ENCODE data around the gene C19orf47. TPM values are rescaled to one million over a fixed set of nuclear protein-coding genes. Genes with fewer than 3 reads are reported as not detected.

The C19orf47 gene
- total and polyA plus RNA-seq, 7 experiments from 2014 or later: 9.1 to 20.3 (median 13.6) TPM

DNA sequence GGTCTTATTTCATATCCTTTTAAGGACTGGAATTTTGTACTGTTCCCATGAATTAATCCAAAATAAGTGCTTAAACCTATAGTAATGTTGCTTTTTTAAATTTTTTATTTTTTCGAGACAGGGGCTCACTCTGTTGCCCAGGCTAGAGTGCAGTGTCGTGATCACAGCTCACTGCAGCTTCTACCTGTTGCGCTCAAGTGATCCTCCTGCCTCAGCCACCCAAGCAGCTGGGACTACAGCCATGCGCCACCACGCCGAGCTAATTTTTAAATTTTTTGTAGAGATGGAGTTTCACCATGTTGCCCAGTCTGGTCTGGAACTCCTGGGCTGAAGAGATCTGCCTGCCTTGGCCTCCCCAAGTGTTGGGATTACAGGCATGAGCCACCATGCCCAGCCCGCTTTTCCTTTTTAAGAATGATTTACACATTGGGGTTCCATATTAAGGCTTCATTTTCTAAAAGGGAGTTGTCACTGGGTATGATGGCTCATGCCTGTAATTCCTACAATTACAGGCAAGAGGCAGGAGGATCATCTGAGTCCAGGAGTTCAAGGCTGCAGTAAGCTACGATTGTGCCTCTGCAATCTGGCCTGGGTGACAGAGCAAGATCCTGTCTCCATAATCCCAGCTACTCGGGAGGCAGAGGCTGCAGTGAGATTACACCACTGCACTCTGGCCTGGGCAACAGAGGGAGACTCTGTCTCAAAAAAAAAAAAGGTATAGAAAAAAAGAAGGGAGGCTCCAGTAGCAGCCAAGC lies 34.8 kb downstream of the C19orf47 start:
- peaks cover 0 to 3% (median 0%) of the 10 kb centered on the region in 7 donors for H3K4me1 Mint-ChIP-seq
- H3K27ac Mint-ChIP-seq: no peak overlapping the region
- peaks cover 0 to 4% (median 0%) of the 10 kb centered on the region in 5 donors for H3K36me3 Mint-ChIP-seq
- no peak overlapping the region for H3K4me3 Mint-ChIP-seq
- Histone ChIP-seq H3K36me3 (ENCODE audit: control insufficient read depth in 2 of 3, insufficient read depth in 3 of 3, low read length in 3 of 3) (no peaks in the 10 kb centered on the region), H3K4me3 (ENCODE audit: low read length) (no peak overlapping the region), H3K27ac (ENCODE audit: low read depth, low read length) (no peak overlapping the region), H3K27me3 (ENCODE audit: control insufficient read depth in 2 of 2, insufficient read depth in 2 of 2, low read length in 2 of 2) (no peaks in the 10 kb centered on the region), H3K9me3 (ENCODE audit: control insufficient read depth in 2 of 3, low read length in 3 of 3) (no peaks in the 10 kb centered on the region), H3K4me1 (ENCODE audit: control insufficient read depth in 2 of 2, insufficient read depth in 2 of 2, low read length in 2 of 2) (no peaks in the 10 kb centered on the region)
- intact Hi-C loops (cut with micrococcal nuclease): no loop called here
- DNase-seq (no peak), ATAC-seq (no peak)
- H3K27me3 Mint-ChIP-seq: no peaks in the 10 kb centered on the region
- no peaks in the 10 kb centered on the region for H3K9me3 Mint-ChIP-seq
- ChIA-PET POLR2A (no interaction called here), CTCF (interaction anchor here (0.6 to 1.2 kb wide), 3 partner anchors 8 to 1763 kb away, joined by 3 to 5 read pairs (median 3); partner anchors contain the start of gene ZNF574)

DNA sequence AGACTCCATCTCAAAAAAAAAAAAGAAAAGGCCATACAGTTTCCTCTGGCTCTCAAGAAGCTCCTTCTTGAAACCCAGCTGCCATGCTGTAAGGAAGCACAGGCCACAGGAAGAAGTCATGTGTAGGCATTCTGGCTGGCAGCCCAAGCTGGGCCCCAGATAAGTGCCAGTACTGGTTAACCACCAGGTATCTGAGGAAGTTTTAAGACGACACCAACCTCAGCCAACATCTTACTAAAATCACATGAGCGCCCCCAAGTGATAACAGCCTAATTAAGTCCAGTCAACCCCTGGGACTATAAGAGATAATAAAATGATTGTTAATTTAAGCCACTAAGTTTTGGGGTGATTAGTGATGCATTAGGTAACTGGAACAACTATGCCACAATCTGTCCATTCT lies 35.7 kb downstream of the C19orf47 start:
- no peak for ATAC-seq
- Histone ChIP-seq H3K27ac (ENCODE audit: low read depth, low read length) (no peak overlapping the region), H3K4me1 (ENCODE audit: control insufficient read depth in 2 of 2, insufficient read depth in 2 of 2, low read length in 2 of 2) (no peaks in the 10 kb centered on the region), H3K27me3 (ENCODE audit: control insufficient read depth in 2 of 2, insufficient read depth in 2 of 2, low read length in 2 of 2) (no peaks in the 10 kb centered on the region), H3K4me3 (ENCODE audit: low read length) (no peak overlapping the region), H3K36me3 (ENCODE audit: control insufficient read depth in 2 of 3, insufficient read depth in 3 of 3, low read length in 3 of 3) (no peaks in the 10 kb centered on the region), H3K9me3 (ENCODE audit: control insufficient read depth in 2 of 3, low read length in 3 of 3) (no peaks in the 10 kb centered on the region)
- Mint-ChIP-seq H3K9me3 (no peaks in the 10 kb centered on the region), H3K27ac (no peak overlapping the region), H3K27me3 (no peaks in the 10 kb centered on the region), H3K36me3 (peaks cover 0 to 4% (median 0%) of the 10 kb centered on the region in 5 donors), H3K4me1 (peaks cover 0 to 3% (median 0%) of the 10 kb centered on the region in 7 donors), H3K4me3 (no peak overlapping the region)
- intact Hi-C loops (cut with micrococcal nuclease): no loop called here
- DNase-seq: no peak
- POLR2A ChIA-PET: no interaction called here
- CTCF ChIA-PET: interaction anchor here (0.6 kb wide), 1 partner anchor 7 kb away, joined by 5 read pairs; no protein-coding TSS in a partner anchor

DNA sequence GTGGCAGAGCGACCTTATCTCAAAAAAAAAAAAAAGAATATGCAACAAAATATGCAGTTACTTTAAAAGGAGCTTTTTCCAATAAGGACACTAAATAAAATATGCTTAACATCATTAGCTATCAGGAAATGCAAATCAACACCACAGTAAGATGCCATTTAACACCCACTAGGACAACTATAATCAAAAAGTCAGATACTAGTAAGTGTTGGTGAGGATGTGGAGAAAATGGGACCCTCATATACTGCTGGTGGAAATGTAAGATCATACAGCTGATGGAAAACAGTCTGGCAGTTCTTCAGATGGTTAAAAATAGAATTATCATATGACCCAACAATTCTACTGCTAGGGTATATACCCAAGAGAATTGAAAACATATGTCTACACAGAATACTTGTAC lies 38.5 kb downstream of the C19orf47 start:
- no peaks in the 10 kb centered on the region for H3K9me3 Mint-ChIP-seq
- no peak overlapping the region for H3K27ac ChIP-seq (ENCODE audit: low read depth, low read length)
- H3K36me3 ChIP-seq (ENCODE audit: control insufficient read depth in 2 of 3, insufficient read depth in 3 of 3, low read length in 3 of 3): no peaks in the 10 kb centered on the region
- no peaks in the 10 kb centered on the region for H3K4me1 ChIP-seq (ENCODE audit: control insufficient read depth in 2 of 2, insufficient read depth in 2 of 2, low read length in 2 of 2)
- intact Hi-C loops (cut with micrococcal nuclease): loop anchor here in 1 of 2 donors (10.0 kb wide), 1 partner anchor 215 kb away; no protein-coding TSS in a partner anchor
- H3K4me3 Mint-ChIP-seq: no peak overlapping the region
- H3K27me3 ChIP-seq (ENCODE audit: control insufficient read depth in 2 of 2, insufficient read depth in 2 of 2, low read length in 2 of 2): no peaks in the 10 kb centered on the region
- peaks cover 0 to 5% (median 4%) of the 10 kb centered on the region in 7 donors for H3K4me1 Mint-ChIP-seq
- DNase-seq (no peak), ATAC-seq (no peak)
- no peaks in the 10 kb centered on the region for H3K36me3 Mint-ChIP-seq
- H3K27me3 Mint-ChIP-seq: no peaks in the 10 kb centered on the region
- H3K27ac Mint-ChIP-seq: no peak overlapping the region
- ChIA-PET CTCF (no interaction called here), POLR2A (interaction anchor here (0.6 kb wide), 1 partner anchor 143 kb away, joined by 3 read pairs; no protein-coding TSS in a partner anchor)
- no peaks in the 10 kb centered on the region for H3K9me3 ChIP-seq (ENCODE audit: control insufficient read depth in 2 of 3, low read length in 3 of 3)
- H3K4me3 ChIP-seq (ENCODE audit: low read length): no peak overlapping the region

DNA sequence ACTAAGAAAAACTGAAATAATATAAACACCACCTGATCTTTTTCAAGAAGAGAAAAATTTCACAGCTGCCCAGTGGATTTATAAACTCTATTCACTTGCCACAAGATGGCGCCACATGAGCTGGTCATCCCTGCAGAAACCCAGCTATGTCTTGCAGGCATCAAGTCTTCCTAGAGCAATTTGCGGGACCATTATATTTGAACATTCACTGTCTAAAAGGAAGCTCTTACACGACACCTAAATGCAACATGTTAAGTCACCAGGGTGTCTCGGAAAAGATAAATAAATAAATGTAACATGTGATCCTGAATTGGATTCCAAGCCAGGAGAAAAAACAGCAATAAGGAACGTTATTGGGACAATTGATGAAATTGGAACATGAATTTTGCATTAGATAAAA lies 42.8 kb downstream of the C19orf47 start:
- no peak overlapping the region for H3K27ac Mint-ChIP-seq
- ATAC-seq (peak; percentile 80), DNase-seq (peak; percentile 39 to 75 (median 63))
- Histone ChIP-seq H3K27ac (ENCODE audit: low read depth, low read length) (no peak overlapping the region), H3K36me3 (ENCODE audit: control insufficient read depth in 2 of 3, insufficient read depth in 3 of 3, low read length in 3 of 3) (no peaks in the 10 kb centered on the region), H3K27me3 (ENCODE audit: control insufficient read depth in 2 of 2, insufficient read depth in 2 of 2, low read length in 2 of 2) (no peaks in the 10 kb centered on the region), H3K4me1 (ENCODE audit: control insufficient read depth in 2 of 2, insufficient read depth in 2 of 2, low read length in 2 of 2) (no peaks in the 10 kb centered on the region), H3K9me3 (ENCODE audit: control insufficient read depth in 2 of 3, low read length in 3 of 3) (no peaks in the 10 kb centered on the region), H3K4me3 (ENCODE audit: low read length) (no peak overlapping the region)
- ChIA-PET POLR2A (no interaction called here), CTCF (interaction anchor here (0.5 to 1.3 kb wide), 26 partner anchors 8 to 1404 kb away, joined by 3 to 10 read pairs (median 4); no protein-coding TSS in a partner anchor)
- H3K27me3 Mint-ChIP-seq: no peaks in the 10 kb centered on the region
- no peak overlapping the region for H3K4me3 Mint-ChIP-seq
- no peaks in the 10 kb centered on the region for H3K36me3 Mint-ChIP-seq
- intact Hi-C loops (cut with micrococcal nuclease): loop anchor here (1.0 to 10.0 kb wide), 9 partner anchors 20 to 329 kb away; partner anchors contain the start of genes AKT2 (in 1 of the 2), BLVRB (in 1 of the 2) and SERTAD3 (in 1 of the 2)
- H3K9me3 Mint-ChIP-seq: no peaks in the 10 kb centered on the region
- H3K4me1 Mint-ChIP-seq: peaks cover 0 to 5% (median 4%) of the 10 kb centered on the region in 7 donors

DNA sequence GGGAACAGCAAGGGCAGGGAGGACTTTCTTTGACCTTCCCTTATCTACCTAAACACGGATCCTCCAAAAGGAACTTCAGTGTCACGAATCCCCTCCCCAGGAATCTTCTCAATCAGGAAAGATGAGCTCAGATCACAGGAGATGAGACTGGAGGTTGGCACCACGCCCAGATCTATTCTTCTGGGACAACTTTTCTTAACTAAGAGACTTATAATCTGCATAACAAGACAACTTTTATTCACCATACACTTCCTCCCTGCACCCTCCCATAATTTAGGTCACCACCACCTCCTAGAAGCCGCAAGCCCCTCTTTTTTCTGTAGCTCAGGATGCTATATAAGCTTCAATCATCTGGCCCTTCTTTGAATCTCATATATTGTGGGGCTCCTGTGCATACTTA lies 43.9 kb downstream of the C19orf47 start:
- POLR2A ChIA-PET: no interaction called here
- H3K4me3 Mint-ChIP-seq: no peak overlapping the region
- no peaks in the 10 kb centered on the region for H3K36me3 Mint-ChIP-seq
- intact Hi-C loops (cut with micrococcal nuclease): loop anchor here in 1 of 2 donors (10.0 kb wide), 1 partner anchor 220 kb away; no protein-coding TSS in a partner anchor
- H3K27me3 Mint-ChIP-seq: no peaks in the 10 kb centered on the region
- peak overlapping the region in 1 of 9 donors; percentile 74 for H3K27ac Mint-ChIP-seq
- H3K27me3 ChIP-seq (ENCODE audit: control insufficient read depth in 2 of 2, insufficient read depth in 2 of 2, low read length in 2 of 2): no peaks in the 10 kb centered on the region
- H3K9me3 Mint-ChIP-seq: no peaks in the 10 kb centered on the region
- DNase-seq (no peak), ATAC-seq (no peak)
- no peak overlapping the region for H3K27ac ChIP-seq (ENCODE audit: low read depth, low read length)
- H3K36me3 ChIP-seq (ENCODE audit: control insufficient read depth in 2 of 3, insufficient read depth in 3 of 3, low read length in 3 of 3): no peaks in the 10 kb centered on the region
- no peaks in the 10 kb centered on the region for H3K4me1 ChIP-seq (ENCODE audit: control insufficient read depth in 2 of 2, insufficient read depth in 2 of 2, low read length in 2 of 2)
- H3K4me1 Mint-ChIP-seq: peaks cover 0 to 5% (median 4%) of the 10 kb centered on the region in 7 donors
- CTCF ChIA-PET: interaction anchor here (0.6 kb wide), 2 partner anchors 27 to 372 kb away, joined by 3 to 6 read pairs; no protein-coding TSS in a partner anchor
- no peaks in the 10 kb centered on the region for H3K9me3 ChIP-seq (ENCODE audit: control insufficient read depth in 2 of 3, low read length in 3 of 3)
- H3K4me3 ChIP-seq (ENCODE audit: low read length): no peak overlapping the region

DNA sequence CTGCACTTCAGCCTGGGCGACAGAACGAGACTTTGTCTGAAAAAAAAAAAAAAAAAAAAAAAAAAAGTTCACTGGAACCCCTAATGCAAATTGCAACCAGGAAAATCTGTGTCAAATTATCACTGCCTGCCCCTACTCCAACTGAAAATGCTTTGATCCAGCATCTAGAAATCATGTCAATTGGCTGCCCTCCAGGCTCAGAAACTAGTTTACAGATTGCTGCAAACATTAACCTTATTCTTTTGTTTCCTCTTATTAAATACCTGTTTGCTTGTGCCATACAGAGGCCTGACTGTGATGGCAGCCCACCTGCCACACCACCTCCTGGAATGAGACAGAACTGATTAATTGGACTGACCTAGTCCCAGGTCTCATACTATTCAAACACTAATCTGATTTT lies 44.4 kb downstream of the C19orf47 start:
- no peaks in the 10 kb centered on the region for H3K36me3 ChIP-seq (ENCODE audit: control insufficient read depth in 2 of 3, insufficient read depth in 3 of 3, low read length in 3 of 3)
- H3K36me3 Mint-ChIP-seq: no peaks in the 10 kb centered on the region
- POLR2A ChIA-PET: no interaction called here
- H3K9me3 Mint-ChIP-seq: no peaks in the 10 kb centered on the region
- peaks cover 0 to 5% (median 4%) of the 10 kb centered on the region in 7 donors for H3K4me1 Mint-ChIP-seq
- H3K27ac Mint-ChIP-seq: no peak overlapping the region
- no peaks in the 10 kb centered on the region for H3K27me3 ChIP-seq (ENCODE audit: control insufficient read depth in 2 of 2, insufficient read depth in 2 of 2, low read length in 2 of 2)
- no peaks in the 10 kb centered on the region for H3K4me1 ChIP-seq (ENCODE audit: control insufficient read depth in 2 of 2, insufficient read depth in 2 of 2, low read length in 2 of 2)
- H3K4me3 ChIP-seq (ENCODE audit: low read length): no peak overlapping the region
- H3K9me3 ChIP-seq (ENCODE audit: control insufficient read depth in 2 of 3, low read length in 3 of 3): no peaks in the 10 kb centered on the region
- DNase-seq (no peak), ATAC-seq (no peak)
- CTCF ChIA-PET: no interaction called here
- no peak overlapping the region for H3K4me3 Mint-ChIP-seq
- H3K27ac ChIP-seq (ENCODE audit: low read depth, low read length): no peak overlapping the region
- intact Hi-C loops (cut with micrococcal nuclease): loop anchor here in 1 of 2 donors (10.0 kb wide), 1 partner anchor 221 kb away; no protein-coding TSS in a partner anchor
- no peaks in the 10 kb centered on the region for H3K27me3 Mint-ChIP-seq
